ENCODE measurements around the gene ACOXL. TPM values are rescaled to one million over a fixed set of nuclear protein-coding genes. Genes with fewer than 3 reads are reported as not detected.

The ACOXL gene
- total and polyA plus RNA-seq, 8 donors, result 4.7 to 30.3 (median 8.3) TPM

DNA sequence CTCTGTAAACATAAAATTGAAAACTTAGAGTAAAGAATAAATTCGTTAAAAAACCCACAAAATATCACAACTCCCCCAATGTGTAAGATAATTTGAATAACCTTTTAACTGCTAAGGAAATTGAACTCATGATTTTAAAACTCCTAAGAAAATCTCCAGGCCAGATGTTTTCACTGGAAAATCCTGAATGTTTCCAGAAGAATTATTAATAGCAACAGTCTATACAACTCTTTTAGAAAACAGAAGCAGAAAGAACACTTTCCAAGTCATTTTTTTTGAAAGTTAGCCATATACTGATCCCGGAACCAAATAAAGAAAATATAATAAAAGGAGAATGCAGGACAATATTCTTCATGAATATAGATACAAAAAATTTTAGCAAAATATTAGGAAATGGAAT lies 165.6 kb downstream of the ACOXL start:
- no peaks in the 10 kb centered on the region for H3K36me3 ChIP-seq
- DNase-seq, result no peak
- H3K27ac ChIP-seq, result no peak overlapping the region
- H3K4me1 ChIP-seq, result no peaks in the 10 kb centered on the region
- TF ChIP-seq, protein P1, sequence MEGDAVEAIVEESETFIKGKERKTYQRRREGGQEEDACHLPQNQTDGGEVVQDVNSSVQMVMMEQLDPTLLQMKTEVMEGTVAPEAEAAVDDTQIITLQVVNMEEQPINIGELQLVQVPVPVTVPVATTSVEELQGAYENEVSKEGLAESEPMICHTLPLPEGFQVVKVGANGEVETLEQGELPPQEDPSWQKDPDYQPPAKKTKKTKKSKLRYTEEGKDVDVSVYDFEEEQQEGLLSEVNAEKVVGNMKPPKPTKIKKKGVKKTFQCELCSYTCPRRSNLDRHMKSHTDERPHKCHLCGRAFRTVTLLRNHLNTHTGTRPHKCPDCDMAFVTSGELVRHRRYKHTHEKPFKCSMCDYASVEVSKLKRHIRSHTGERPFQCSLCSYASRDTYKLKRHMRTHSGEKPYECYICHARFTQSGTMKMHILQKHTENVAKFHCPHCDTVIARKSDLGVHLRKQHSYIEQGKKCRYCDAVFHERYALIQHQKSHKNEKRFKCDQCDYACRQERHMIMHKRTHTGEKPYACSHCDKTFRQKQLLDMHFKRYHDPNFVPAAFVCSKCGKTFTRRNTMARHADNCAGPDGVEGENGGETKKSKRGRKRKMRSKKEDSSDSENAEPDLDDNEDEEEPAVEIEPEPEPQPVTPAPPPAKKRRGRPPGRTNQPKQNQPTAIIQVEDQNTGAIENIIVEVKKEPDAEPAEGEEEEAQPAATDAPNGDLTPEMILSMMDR (IDR thresholded peaks at IDR 0.05), result no peak
- peaks cover 0 to 9% of the 10 kb centered on the region in 2 donors for H3K9me3 ChIP-seq
- no peak for ATAC-seq
- no peaks in the 10 kb centered on the region for H3K27me3 ChIP-seq
- intact Hi-C loops (cut with DNase I), result no loop called here
- no peak overlapping the region for H3K4me3 ChIP-seq

DNA sequence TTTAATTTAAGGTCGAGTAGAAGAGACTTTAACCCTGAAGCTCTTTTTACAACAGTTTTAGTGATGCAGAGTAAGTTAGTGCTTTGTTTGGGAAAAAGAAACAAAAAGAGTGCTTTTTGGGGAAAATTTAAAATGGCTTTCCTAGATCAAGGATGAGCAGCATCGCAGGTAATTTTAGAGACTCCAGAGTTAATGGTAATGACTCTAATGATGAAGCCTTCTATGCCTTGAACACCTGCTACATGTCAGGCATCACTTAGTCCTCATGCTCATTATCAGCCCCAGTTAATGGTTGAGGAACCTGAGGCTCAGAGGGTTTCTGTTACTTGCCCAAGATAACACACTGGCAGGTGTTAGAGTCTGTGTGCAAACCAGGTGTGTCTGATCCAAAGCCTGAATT lies 167.8 kb downstream of the ACOXL start:
- ATAC-seq (no peak), DNase-seq (no peak)
- intact Hi-C loops (cut with DNase I), result no loop called here
- no peaks in the 10 kb centered on the region for H3K36me3 ChIP-seq
- H3K9me3 ChIP-seq, result peaks cover 0 to 9% of the 10 kb centered on the region in 2 donors
- H3K4me1 ChIP-seq, result no peaks in the 10 kb centered on the region
- TF ChIP-seq, protein P1 (IDR thresholded peaks at IDR 0.05), result no peak
- no peaks in the 10 kb centered on the region for H3K27me3 ChIP-seq
- no peak overlapping the region for H3K4me3 ChIP-seq
- H3K27ac ChIP-seq, result no peak overlapping the region

DNA sequence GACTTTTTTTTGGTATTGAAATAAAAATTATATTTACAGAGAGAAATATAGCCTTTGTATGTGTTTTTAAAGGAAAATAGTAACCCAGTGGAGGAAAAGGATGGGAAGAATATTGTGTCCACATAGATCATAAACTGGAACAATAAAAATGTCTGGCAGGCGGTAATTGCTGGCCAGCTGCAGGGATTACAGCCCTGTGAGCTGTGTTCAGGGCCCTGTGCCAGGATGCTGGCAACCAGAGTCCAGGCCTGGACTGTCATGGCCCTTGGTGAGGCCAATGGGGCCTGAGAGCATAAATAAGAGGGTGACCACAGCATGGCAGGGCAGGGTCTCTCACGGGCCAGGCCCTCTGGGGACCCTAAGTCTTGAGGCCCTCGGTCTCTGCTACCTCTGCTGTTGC lies 171.2 kb downstream of the ACOXL start:
- Histone ChIP-seq H3K36me3 (no peaks in the 10 kb centered on the region), H3K9me3 (no peaks in the 10 kb centered on the region), H3K27me3 (no peaks in the 10 kb centered on the region), H3K4me1 (no peaks in the 10 kb centered on the region), H3K4me3 (no peak overlapping the region), H3K27ac (no peak overlapping the region)
- intact Hi-C loops (cut with DNase I), result no loop called here
- no peak for ATAC-seq
- TF ChIP-seq, protein P1 (IDR thresholded peaks at IDR 0.05), result no peak
- DNase-seq, result no peak

DNA sequence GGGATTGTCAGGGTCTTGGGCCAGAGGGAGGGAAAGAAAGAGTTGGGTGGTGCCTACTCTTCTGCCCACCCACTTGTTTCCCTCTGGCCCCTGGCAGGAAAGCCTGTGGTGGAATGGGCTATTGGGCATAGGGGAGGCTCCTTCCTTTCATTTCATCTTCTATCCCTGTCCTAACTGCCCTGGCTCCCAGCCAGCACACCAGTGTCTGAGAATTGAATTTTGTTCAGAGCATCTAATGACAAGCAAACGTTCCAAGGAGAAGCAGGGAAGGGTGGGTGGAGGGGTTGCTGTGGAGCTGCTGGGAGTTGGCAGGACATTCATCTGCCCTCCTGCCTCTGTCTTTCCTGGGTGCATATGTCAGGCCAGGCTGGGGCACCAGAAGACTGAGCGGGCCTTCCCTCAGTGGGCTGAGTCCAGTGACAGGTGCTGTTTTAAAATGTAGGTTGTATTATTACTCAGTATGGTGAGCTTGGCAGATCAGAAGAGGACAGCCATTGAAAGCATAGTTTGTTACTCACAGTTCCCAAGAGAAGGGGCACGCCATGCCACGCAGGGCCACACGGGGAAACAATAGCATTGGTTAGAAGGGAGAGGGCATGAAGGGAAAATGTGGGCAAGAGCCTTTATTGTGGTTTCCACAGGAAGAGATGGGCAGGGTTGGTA lies 171.9 kb downstream of the ACOXL start:
- DNase-seq (no peak), ATAC-seq (no peak)
- Histone ChIP-seq H3K9me3 (no peaks in the 10 kb centered on the region), H3K27ac (no peak overlapping the region), H3K27me3 (no peaks in the 10 kb centered on the region), H3K4me3 (no peak overlapping the region), H3K4me1 (no peaks in the 10 kb centered on the region), H3K36me3 (no peaks in the 10 kb centered on the region)
- intact Hi-C loops (cut with DNase I), result no loop called here
- TF ChIP-seq, protein P1 (IDR thresholded peaks at IDR 0.05), result no peak

DNA sequence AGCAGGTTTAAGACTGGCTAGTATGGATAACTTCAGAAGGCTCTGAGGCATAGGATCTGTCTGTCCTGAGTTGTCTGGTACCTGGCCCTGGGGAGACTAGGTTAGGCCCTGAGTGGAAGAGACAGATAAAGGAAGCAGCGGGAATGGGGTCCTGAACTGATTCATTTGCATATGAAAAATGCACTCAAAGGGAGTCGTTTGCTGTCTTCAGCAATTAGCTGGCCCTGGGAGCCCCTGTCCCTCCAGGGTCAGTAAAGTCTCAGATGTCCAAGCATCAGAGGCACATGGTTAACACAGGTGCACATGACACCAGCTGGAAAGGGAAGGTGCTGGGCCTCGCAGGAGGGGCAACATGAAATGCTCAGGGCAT lies 172.4 kb downstream of the ACOXL start:
- H3K4me3 ChIP-seq, result no peak overlapping the region
- ATAC-seq (no peak), DNase-seq (no peak)
- TF ChIP-seq, protein P1 (IDR thresholded peaks at IDR 0.05), result no peak
- intact Hi-C loops (cut with DNase I), result no loop called here
- no peaks in the 10 kb centered on the region for H3K36me3 ChIP-seq
- no peaks in the 10 kb centered on the region for H3K4me1 ChIP-seq
- no peaks in the 10 kb centered on the region for H3K9me3 ChIP-seq
- no peaks in the 10 kb centered on the region for H3K27me3 ChIP-seq
- no peak overlapping the region for H3K27ac ChIP-seq

All from left lung (tissue), 10 donors.